A549 treated with AZD2906 at 1 μM for 4 hours (cell line): ENCODE measurements around the gene CCL27. TPM values are rescaled to one million over a fixed set of nuclear protein-coding genes. Genes with fewer than 3 reads are reported as not detected.

Experiments
- total RNA-seq: library from RNA; stranded (reverse); fragments of 200-300 nt; extraction: Qiagen RNA extraction; gene quantifications from 5 replicates; pipeline ENCODE4 v1.2.3, GENCODE V29; 2022

Gene CCL27
- 0.14 to 0.33 TPM (median 0.24 TPM) in 4 of 5 replicates, not detected in the other for total RNA-seq

GRCh38 chr9:34662526-34663302, at the start of gene CCL27:
Gene CCL27 (minus strand): TSS chr9:34662657. CDS start chr9:34662633, 24 bp downstream.

GRCh38 chr9:34710023-34710422, 47.6 kb upstream of the CCL27 start, which contains the start of gene CCL21:
Gene CCL21 (minus strand): TSS chr9:34710136. CDS start chr9:34710066, 70 bp downstream.

GRCh38 chr9:34690983-34691935, 28.8 kb upstream of the CCL27 start, which contains the start of gene CCL19:
Gene CCL19 (minus strand): TSS chr9:34691276. CDS start chr9:34691139, 137 bp downstream.

GRCh38 chr9:34651876-34652601, 10.4 kb downstream of the CCL27 start, which contains the start of gene IL11RA:
Gene IL11RA (plus strand): TSS chr9:34652185. CDS start chr9:34655218, 3,033 bp downstream.

GRCh38 chr9:34646211-34647083, 16.0 kb downstream of the CCL27 start, which contains the start of gene GALT:
Gene GALT (plus strand): TSS chr9:34646675. CDS start chr9:34646705, 30 bp downstream.

GRCh38 chr9:34637356-34638137, 24.9 kb downstream of the CCL27 start, which contains the start of gene SIGMAR1:
Gene SIGMAR1 (minus strand): TSS chr9:34637787. CDS start chr9:34637697, 90 bp downstream.

GRCh38 chr9:34628656-34629490, 33.6 kb downstream of the CCL27 start, which contains the start of gene ARID3C:
Gene ARID3C (minus strand): TSS chr9:34629066. CDS start chr9:34628014, 1,052 bp downstream.

GRCh38 chr9:34620061-34620994, 42.1 kb downstream of the CCL27 start, which contains the start of gene DCTN3:
Gene DCTN3 (minus strand): TSS chr9:34620495. CDS start chr9:34620464, 31 bp downstream.

Other genes starting within 250 kb of the CCL27 start
- 15.0 to 18.1 TPM (median 16.0 TPM) in 5 replicates for gene FAM219A, start 204.1 kb downstream of the CCL27 start, total RNA-seq
- 0.10 to 0.51 TPM (median 0.18 TPM) in 5 replicates for gene DNAI1, start 203.9 kb downstream of the CCL27 start, total RNA-seq
- gene ENHO, start 139.7 kb downstream of the CCL27 start, total RNA-seq = 0.94 to 2.8 TPM (median 2.0 TPM) in 5 replicates
- 0.06 to 0.14 TPM (median 0.12 TPM) in 5 replicates for gene CNTFR, start 72.9 kb downstream of the CCL27 start, total RNA-seq
- gene RPP25L, start 50.6 kb downstream of the CCL27 start, total RNA-seq = 39.5 to 48.6 TPM (median 45.9 TPM) in 5 replicates
- 102 to 113 TPM (median 108 TPM) in 5 replicates for gene DCTN3, start 42.2 kb downstream of the CCL27 start, total RNA-seq
- gene ARID3C, start 33.6 kb downstream of the CCL27 start, total RNA-seq = 0.11 to 0.32 TPM (median 0.17 TPM) in 5 replicates
- 155 to 203 TPM (median 193 TPM) in 5 replicates for gene SIGMAR1, start 24.9 kb downstream of the CCL27 start, total RNA-seq
- gene GALT, start 16.0 kb downstream of the CCL27 start, total RNA-seq = 12.8 to 18.9 TPM (median 17.6 TPM) in 5 replicates
- gene IL11RA, start 10.5 kb downstream of the CCL27 start, total RNA-seq = 3.9 to 6.4 TPM (median 5.6 TPM) in 5 replicates
- gene CCL19, start 28.6 kb upstream of the CCL27 start, total RNA-seq = not detected in 5 replicates
- gene CCL21, start 47.5 kb upstream of the CCL27 start, total RNA-seq = not detected in 5 replicates